ENCODE measurements around the gene STAG2. TPM values are rescaled to one million over a fixed set of nuclear protein-coding genes. Genes with fewer than 3 reads are reported as not detected.
"Not testable (repeated sequence)": the region's sequence is repeated elsewhere in the genome, so short reads cannot be mapped to it uniquely, and the experiment has no call there.

The STAG2 gene
- total RNA-seq (2014; rRNA removed; shearing (Covaris generic)): 56.7 and 76.4 TPM in 2 replicates

- peak; percentile 88 for DNase-seq (ENCODE audit: low spot score)
- in situ Hi-C loops (cut with HindIII; ENCODE audit: low sequenced_read_pairs): no loop called here
Observed at GRCh38 chrX:123961268-123962005, at the start of gene STAG2. Gene STAG2, plus strand, starts transcription at chrX:123961706. Its CDS starts 60,922 bp downstream, at chrX:124022628.

DNA sequence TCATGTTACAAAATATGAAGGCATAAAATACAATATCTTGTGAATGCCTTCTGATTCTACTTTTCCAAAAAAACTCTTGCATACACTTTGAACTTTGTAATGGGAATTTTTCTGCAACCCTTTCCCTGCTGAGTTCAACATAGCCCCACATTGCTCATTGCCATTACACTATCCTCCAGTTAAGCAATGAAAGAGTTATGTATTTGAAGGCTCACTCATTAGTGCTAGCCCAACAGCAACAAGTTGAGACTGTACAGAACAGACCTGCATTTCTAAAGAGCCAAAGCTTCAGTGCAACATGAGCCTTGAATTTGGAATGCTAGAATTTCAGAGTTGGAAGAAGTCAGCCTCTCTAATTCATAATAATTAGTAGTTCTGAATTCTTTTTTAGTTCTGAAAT is 44.4 kb upstream of the STAG2 start:
- in situ Hi-C loops (cut with HindIII; ENCODE audit: low sequenced_read_pairs): no loop called here
- no peak for DNase-seq (ENCODE audit: low spot score)

- DNase-seq (ENCODE audit: low spot score): no peak
- in situ Hi-C loops (cut with HindIII; ENCODE audit: low sequenced_read_pairs): no loop called here
Observed at GRCh38 chrX:123918106-123918721, 43.3 kb upstream of the STAG2 start.

DNA sequence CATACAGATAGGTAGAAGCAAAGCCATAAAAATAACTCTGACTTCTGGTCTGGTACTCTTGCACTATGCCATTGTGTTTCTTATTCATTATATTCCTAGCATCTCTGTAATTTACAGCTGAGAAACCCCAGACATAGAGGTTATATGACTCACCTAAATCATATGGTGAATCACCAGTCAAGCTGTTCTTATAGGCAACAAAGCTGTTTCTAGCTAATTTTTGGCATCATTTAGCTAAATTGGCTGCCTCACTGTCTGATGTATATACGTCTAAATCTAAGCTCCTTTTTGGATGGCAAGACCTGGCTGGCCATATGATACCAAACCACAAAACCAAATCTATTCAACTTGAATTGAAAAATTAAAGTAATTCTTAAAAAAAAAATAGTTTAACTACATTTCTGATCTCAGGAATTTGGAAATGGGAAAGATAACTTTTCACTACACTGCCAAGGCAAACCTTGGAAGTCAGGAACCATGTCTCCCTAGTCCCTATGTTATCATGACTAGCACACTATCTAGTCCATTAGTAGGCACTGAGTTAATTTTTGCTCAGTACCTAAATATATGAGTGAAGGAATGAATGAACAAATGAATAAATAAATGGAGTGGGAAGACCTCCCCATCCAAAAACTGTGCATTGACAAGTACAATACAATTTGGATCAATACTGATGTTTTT is 41.3 kb upstream of the STAG2 start:
- no peak for DNase-seq (ENCODE audit: low spot score)
- in situ Hi-C loops (cut with HindIII; ENCODE audit: low sequenced_read_pairs): no loop called here

DNA sequence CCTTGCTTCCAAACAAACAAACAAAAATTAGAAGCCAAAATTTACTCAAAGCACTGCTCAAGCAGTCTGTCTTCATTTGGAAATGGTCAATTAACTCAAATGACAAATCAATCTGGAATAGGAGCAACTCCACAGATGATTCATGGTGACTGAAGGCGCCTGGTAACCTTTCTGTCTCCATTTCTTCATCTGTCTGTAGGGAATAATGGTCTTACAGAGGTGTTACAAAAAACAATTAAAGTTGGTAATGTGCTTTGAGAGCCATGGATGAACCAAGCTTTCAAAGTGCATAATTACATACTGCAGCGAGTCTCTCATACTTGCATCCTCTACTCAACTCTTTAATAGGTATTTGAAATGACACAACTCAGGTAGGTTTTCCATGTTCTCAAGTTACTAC is 38.3 kb upstream of the STAG2 start:
- DNase-seq (ENCODE audit: low spot score): no peak
- in situ Hi-C loops (cut with HindIII; ENCODE audit: low sequenced_read_pairs): no loop called here

- in situ Hi-C loops (cut with HindIII; ENCODE audit: low sequenced_read_pairs): no loop called here
- no peak for DNase-seq (ENCODE audit: low spot score)
Observed at GRCh38 chrX:123924186-123924585, 37.3 kb upstream of the STAG2 start.

DNA sequence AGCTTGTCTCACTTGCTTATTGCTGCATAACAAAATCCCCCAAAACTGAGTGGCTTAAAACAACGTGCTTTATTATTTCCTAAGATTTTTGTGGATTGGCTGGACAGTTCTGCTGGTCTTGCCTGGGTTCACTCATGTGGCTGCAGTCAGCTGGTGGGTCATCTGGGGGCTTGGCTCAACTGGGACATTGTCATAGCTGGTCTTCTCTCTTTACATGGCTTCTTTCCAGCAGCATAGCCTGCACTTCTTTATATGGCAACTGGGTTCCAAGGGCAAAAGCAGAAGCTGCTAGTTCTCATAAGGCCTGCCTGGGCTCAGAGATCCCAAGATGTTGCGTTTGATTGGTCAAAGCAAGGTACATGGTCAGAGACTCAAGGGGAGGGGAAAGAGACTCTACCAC is 33.7 kb upstream of the STAG2 start:
- DNase-seq (ENCODE audit: low spot score): no peak
- in situ Hi-C loops (cut with HindIII; ENCODE audit: low sequenced_read_pairs): no loop called here

GRCh38 chrX:123932055-123932454 is 29.5 kb upstream of the STAG2 start:
- in situ Hi-C loops (cut with HindIII; ENCODE audit: low sequenced_read_pairs); DNase-seq (ENCODE audit: low spot score): not testable (repeated sequence)

GRCh38 chrX:123943074-123943473 is 18.4 kb upstream of the STAG2 start:
- in situ Hi-C loops (cut with HindIII; ENCODE audit: low sequenced_read_pairs): no loop called here
- DNase-seq (ENCODE audit: low spot score): no peak

DNA sequence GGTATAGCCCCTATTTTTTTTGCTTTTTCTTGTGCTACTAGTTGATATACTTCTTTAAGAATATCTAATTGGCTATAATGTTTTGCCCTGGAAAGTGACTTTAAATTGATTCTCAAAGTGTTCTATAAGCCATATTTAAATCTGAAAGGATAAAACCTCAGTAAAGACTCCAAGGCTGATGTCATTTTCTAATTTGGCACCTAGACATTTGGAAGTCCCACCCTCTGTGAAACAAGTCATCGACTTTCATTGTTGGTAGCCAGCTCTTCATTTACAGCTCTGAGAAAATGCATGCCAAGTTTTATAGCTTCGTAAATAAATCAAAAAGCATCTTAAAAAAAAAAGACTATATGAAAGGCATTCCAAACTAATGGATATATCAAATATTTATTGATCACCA is 18.0 kb upstream of the STAG2 start:
- in situ Hi-C loops (cut with HindIII; ENCODE audit: low sequenced_read_pairs): no loop called here
- DNase-seq (ENCODE audit: low spot score): no peak

DNA sequence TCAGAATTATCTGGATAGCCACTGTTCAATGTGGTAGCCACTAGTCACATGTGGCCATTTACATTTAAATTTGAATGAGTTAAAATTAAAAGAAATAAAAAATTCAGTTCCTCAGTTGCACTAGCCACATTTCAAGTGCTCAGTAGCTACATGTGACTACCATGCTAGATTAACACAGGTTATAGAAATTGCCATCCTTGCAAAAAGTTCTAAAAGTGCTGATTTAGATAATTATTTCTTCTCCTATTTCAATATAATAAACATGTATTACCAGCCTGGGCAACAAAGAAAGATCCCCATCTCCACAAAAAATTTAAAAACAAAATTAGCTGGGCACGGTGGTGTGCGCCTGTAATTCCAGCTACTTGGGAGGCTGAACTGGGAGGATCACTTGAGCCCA is 11.7 kb upstream of the STAG2 start:
- DNase-seq (ENCODE audit: low spot score): no peak
- in situ Hi-C loops (cut with HindIII; ENCODE audit: low sequenced_read_pairs): no loop called here

GRCh38 chrX:123959281-123960063 is 2.0 kb upstream of the STAG2 start:
- in situ Hi-C loops (cut with HindIII; ENCODE audit: low sequenced_read_pairs): no loop called here

GRCh38 chrX:123960956-123961267 is 594 bp upstream of the STAG2 start:
- no peak for DNase-seq (ENCODE audit: low spot score)
- in situ Hi-C loops (cut with HindIII; ENCODE audit: low sequenced_read_pairs): no loop called here

More at GRCh38 chrX:123959281-123960063, 2.0 kb upstream of the STAG2 start:
- DNase-seq (ENCODE audit: low spot score): peak; percentile 73

DNA sequence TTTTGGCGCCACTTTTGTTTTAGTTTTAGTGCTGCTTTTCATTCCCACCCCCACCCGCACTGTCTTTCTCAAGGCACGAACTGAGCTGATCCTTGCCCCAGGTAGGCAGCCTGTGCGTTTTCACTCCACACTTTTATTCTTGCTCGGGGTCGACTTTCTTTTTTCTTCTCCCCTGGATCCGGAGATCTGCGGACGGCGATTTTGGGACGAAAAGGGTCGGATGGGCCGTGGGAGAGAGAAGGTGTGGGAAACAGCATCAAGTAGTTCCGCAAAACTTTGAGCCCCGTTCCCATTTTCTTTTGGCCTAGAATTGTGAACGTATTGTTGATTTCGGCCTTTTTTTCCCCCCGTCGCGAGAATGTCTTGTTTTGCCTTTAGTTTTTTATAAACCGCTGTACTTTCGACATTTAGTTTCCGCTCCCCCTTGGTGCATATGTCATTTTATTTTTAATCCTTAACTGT is 531 bp downstream of the STAG2 start:
- in situ Hi-C loops (cut with HindIII; ENCODE audit: low sequenced_read_pairs): no loop called here
- DNase-seq (ENCODE audit: low spot score): peak; percentile 45

GRCh38 chrX:123962794-123963373 is 1.4 kb downstream of the STAG2 start:
- peak; percentile 94 for DNase-seq (ENCODE audit: low spot score)
- in situ Hi-C loops (cut with HindIII; ENCODE audit: low sequenced_read_pairs): no loop called here

DNA sequence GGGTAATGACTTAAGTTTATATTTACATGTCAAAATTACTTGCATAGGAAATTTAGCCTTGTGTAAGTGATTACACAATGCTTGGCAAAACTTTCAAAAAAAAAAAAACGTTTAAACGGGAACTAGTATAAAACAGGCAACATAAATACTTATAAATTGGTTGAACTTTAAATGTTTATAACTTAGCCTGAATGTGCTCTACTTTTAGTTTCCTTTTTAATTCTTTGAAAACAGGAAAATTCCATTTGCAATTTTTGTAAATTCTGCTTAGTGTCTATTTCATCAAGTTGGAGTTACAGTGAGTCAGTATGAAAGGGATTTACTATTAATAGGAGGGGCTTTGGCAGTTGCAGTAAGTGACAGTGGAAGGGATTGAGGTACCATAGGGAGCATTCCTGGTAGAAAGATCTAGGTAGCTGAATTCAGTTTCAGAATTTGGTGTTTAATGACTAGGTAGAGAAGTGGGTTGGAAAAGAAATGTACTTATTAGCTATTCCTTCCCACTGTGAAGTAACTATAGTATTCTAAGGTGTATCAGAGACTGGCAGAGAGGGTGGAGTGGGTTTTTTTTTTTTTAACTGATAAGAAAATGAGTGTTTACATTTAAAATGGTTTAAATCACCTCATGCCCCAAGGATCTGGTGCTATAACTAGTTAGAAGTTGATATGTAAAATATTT is 2.8 kb downstream of the STAG2 start:
- in situ Hi-C loops (cut with HindIII; ENCODE audit: low sequenced_read_pairs): no loop called here
- no peak for DNase-seq (ENCODE audit: low spot score)

DNA sequence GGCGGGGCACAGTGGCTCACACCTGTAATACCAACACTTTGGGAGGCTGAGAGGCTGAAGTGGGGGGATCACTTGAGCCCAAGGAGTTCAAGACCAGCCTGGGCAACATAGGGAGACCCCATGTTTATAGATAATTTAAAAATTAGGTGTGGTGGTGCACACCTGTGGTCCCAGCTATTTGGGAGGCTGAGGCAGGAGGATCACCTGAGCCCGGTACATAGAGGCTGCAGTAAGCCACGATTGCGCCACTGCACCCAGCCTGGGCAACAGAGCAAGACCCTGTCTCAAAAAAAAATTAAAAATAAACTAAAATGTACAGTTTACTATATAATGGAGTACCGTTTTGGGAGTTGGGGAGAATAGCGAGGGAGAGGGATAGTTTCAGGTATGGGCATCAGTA is 4.2 kb downstream of the STAG2 start:
- DNase-seq (ENCODE audit: low spot score): no peak
- in situ Hi-C loops (cut with HindIII; ENCODE audit: low sequenced_read_pairs): no loop called here

DNA sequence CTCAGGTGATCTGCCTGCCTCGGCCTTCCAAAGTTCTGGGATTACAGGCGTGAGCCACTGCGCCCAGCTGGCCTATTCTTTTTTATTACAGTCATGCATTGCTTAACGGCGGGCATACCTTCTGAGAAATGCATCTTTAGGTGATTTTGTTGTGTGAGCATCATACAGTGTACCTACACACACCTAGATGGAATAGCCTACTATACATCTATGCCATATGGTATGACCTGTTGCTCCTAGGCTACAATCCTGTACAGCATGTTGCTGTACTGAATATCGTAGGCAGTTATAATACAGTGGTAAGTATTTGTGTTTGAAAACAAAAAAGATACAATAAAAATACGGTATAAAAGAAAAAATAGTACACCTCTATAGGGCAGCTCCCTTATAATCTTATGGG is 6.0 kb downstream of the STAG2 start:
- in situ Hi-C loops (cut with HindIII; ENCODE audit: low sequenced_read_pairs): no loop called here

More for the DNA sequence above, 6.0 kb downstream of the STAG2 start:
- no peak for DNase-seq (ENCODE audit: low spot score)

Measured in G401 (cell line).